AG09309 (cell line): ENCODE measurements around the gene HNRNPUL1.

Experiments used
- DNase-seq: peaks from one replicate; pipeline ENCODE4 v3.0.0-alpha.2; 2010; ENCODE audit warnings: low read depth
- H3K4me3 ChIP-seq: 2 replicates; pipeline ENCODE4 v1.5.1; 2011; ENCODE audit warnings: mild to moderate bottlenecking, low read depth, low read length, moderate library complexity; ENCODE audit not compliant: control insufficient read depth
- TF ChIP-seq, protein P1 (sequence below): IDR thresholded peaks from 2 replicates; pipeline ENCODE4 v1.5.1; 2011; ENCODE audit warnings: mild to moderate bottlenecking, low read depth, low read length, inconsistent platforms; ENCODE audit not compliant: insufficient read depth, control insufficient read depth; ENCODE audit errors: missing control alignments

Gene HNRNPUL1

DNA sequence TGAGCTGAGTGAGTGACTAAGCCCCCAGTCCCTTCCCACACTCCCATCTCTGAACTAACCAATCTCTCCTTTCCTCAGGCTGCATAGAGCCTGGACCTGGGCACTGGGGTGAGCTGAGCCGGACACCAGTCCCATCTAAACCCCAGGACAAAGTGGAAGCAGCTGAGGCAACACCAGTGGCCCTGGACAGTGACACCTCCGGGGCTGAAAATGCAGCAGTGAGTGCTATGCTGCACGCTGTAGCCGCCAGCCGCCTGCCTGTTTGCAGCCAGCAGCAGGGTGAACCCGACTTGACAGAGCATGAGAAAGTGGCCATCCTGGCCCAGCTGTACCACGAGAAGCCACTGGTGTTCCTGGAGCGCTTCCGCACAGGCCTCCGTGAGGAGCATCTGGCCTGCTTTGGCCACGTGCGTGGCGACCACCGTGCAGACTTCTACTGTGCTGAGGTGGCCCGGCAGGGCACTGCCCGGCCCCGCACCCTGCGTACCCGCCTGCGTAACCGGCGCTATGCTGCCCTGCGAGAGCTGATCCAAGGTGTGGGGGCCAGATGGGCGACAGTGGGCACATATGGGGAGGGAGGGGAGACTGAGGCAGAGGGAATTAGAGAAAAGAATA lies 52.2 kb downstream of the HNRNPUL1 start:
- no peak overlapping the region for H3K4me3 ChIP-seq
- no peak for DNase-seq
- TF ChIP-seq, protein P1, sequence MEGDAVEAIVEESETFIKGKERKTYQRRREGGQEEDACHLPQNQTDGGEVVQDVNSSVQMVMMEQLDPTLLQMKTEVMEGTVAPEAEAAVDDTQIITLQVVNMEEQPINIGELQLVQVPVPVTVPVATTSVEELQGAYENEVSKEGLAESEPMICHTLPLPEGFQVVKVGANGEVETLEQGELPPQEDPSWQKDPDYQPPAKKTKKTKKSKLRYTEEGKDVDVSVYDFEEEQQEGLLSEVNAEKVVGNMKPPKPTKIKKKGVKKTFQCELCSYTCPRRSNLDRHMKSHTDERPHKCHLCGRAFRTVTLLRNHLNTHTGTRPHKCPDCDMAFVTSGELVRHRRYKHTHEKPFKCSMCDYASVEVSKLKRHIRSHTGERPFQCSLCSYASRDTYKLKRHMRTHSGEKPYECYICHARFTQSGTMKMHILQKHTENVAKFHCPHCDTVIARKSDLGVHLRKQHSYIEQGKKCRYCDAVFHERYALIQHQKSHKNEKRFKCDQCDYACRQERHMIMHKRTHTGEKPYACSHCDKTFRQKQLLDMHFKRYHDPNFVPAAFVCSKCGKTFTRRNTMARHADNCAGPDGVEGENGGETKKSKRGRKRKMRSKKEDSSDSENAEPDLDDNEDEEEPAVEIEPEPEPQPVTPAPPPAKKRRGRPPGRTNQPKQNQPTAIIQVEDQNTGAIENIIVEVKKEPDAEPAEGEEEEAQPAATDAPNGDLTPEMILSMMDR, result no peak

- H3K4me3 ChIP-seq, result no peak overlapping the region
- no peak for DNase-seq
- TF ChIP-seq, protein P1, result no peak
Measured at GRCh38 chr19:41318696-41319499, 54.7 kb downstream of the HNRNPUL1 start.

- TF ChIP-seq, protein P1, result no peak
- DNase-seq, result no peak
- H3K4me3 ChIP-seq, result no peak overlapping the region
Measured at GRCh38 chr19:41319500-41320184, 55.5 kb downstream of the HNRNPUL1 start.

- no peak for DNase-seq
- TF ChIP-seq, protein P1, result no peak
- H3K4me3 ChIP-seq, result no peak overlapping the region
Measured at GRCh38 chr19:41320185-41320518, 56.0 kb downstream of the HNRNPUL1 start.

- H3K4me3 ChIP-seq, result no peak overlapping the region
Measured at GRCh38 chr19:41320568-41320967, 56.4 kb downstream of the HNRNPUL1 start.

DNA sequence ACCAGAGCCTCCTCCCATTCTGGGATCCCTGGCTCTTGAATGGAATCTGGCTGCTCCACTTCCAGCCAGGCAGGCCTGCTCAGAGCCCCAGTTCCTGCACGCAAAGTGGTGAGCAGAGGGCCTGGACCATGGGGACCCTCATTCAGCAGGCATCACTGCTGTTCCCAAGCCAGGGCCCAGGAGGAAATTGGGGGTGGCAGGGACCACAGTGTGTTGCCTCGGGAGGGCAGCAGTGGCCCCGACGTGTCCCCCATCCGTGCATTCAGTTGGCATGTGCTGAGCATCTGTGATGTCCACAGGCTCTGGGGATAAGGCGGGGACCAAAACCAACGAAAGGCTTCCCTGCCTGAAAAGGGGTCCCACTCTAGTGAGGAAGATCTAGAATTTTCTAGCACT lies 57.0 kb downstream of the HNRNPUL1 start:
- TF ChIP-seq, protein P1, result no peak
- H3K4me3 ChIP-seq, result no peak overlapping the region

More at GRCh38 chr19:41320568-41320967, 56.4 kb downstream of the HNRNPUL1 start:
- no peak for DNase-seq
- TF ChIP-seq, protein P1, result no peak

More for the DNA sequence above, 57.0 kb downstream of the HNRNPUL1 start:
- no peak for DNase-seq
